Measurements from ENCODE around the gene LINGO3.

Gene LINGO3

DNA sequence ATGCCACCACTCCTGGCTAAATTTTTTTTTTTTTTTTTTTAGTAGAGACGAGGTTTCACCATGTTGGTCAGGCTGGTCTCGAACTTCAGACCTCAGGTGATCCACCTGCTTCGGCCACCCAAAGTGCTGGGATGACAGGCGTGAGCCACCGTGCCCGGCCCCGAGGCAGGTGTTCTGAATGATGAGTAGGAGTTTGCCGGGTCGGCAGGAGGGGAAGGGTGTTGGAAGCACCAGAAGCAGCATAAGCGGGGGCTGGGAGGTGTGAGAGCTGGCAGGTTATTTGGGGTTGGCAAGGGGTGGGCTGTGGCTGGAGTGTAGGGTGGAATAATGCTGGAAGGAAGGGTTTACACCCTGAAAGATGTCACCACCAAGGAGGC lies 22.3 kb upstream of the LINGO3 start:
- no peaks in the 10 kb centered on the region for H3K27me3 ChIP-seq (ENCODE audit: insufficient read depth, insufficient read length)
- H3K36me3 ChIP-seq (ENCODE audit: insufficient read depth, insufficient read length, low read length), result peaks cover 36% of the 10 kb centered on the region
- DNase-seq (ENCODE audit: low read depth, low spot score), result no peak
- peaks cover 26% of the 10 kb centered on the region for H3K4me1 ChIP-seq (ENCODE audit: insufficient read depth, insufficient read length)
- TF ChIP-seq YY1 (IDR thresholded peaks at IDR 0.05; ENCODE audit: insufficient read depth, insufficient read length) (no peak), SUZ12 (IDR thresholded peaks at IDR 0.05; ENCODE audit: extremely low read depth, insufficient read depth, insufficient read length) (no peak), ZNF274 (IDR thresholded peaks at IDR 0.05; ENCODE audit: low read depth, low read length) (no peak)
- no peak overlapping the region for H3K9ac ChIP-seq (ENCODE audit: insufficient read length, low read depth)
- H3K4me3 ChIP-seq (ENCODE audit: insufficient read length, low read depth), result no peak overlapping the region
- H3K9me3 ChIP-seq (ENCODE audit: insufficient read depth, low read length), result peaks cover 10% of the 10 kb centered on the region; the same call in 1 of the 2 replicates

DNA sequence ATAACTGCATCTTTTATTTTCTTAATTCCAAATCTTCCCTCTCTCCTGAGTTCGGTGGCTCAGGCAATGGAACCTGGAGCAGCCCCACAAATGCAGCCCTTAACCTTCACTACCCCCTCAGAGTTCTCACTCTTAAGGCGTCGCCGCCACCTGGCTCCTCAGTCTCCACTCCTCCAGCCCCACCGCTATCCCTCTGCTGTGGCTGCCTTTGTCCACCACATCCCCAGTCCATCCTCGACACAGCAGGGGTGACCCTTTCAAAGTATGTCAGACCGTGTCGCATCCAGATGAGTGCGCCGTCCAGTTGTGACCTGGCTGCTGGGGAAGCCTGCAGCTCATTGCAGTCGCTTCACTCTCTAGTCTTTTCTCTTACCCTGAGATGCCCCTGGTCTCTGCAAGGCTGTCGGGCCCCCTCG lies 21.6 kb upstream of the LINGO3 start:
- H3K9ac ChIP-seq (ENCODE audit: insufficient read length, low read depth), result peak overlapping the region; percentile 100
- H3K4me3 ChIP-seq (ENCODE audit: insufficient read length, low read depth), result peak overlapping the region; percentile 99
- H3K36me3 ChIP-seq (ENCODE audit: insufficient read depth, insufficient read length, low read length), result peaks cover 39% of the 10 kb centered on the region
- peaks cover 2% of the 10 kb centered on the region; the same call in 1 of the 2 replicates for H3K9me3 ChIP-seq (ENCODE audit: insufficient read depth, low read length)
- TF ChIP-seq SUZ12 (IDR thresholded peaks at IDR 0.05; ENCODE audit: extremely low read depth, insufficient read depth, insufficient read length), result no peak
- TF ChIP-seq YY1 (IDR thresholded peaks at IDR 0.05; ENCODE audit: insufficient read depth, insufficient read length), result no peak
- TF ChIP-seq ZNF274 (IDR thresholded peaks at IDR 0.05; ENCODE audit: low read depth, low read length), result no peak
- H3K27me3 ChIP-seq (ENCODE audit: insufficient read depth, insufficient read length), result no peaks in the 10 kb centered on the region
- peaks cover 26% of the 10 kb centered on the region for H3K4me1 ChIP-seq (ENCODE audit: insufficient read depth, insufficient read length)
- no peak for DNase-seq (ENCODE audit: low read depth, low spot score)

DNA sequence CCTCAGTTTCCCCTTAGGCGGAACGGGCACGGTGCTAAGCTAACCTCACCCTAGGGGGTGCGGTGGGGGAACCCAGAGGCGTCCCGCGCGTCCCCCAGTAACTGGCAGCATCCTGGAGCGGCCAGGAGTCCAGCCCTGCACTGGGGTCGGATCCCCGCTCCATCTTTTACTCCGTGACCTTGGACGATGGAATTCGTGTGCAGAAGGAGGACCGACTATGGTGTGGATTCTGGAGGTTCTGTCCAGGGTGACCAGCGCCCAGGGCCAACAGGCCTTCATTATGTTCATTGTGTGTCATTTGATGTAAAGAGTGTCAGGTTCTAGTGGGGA lies 21.2 kb upstream of the LINGO3 start:
- H3K36me3 ChIP-seq (ENCODE audit: insufficient read depth, insufficient read length, low read length), result peaks cover 39% of the 10 kb centered on the region
- H3K9ac ChIP-seq (ENCODE audit: insufficient read length, low read depth), result peak overlapping the region; percentile 100
- H3K4me1 ChIP-seq (ENCODE audit: insufficient read depth, insufficient read length), result peaks cover 26% of the 10 kb centered on the region
- H3K9me3 ChIP-seq (ENCODE audit: insufficient read depth, low read length), result no peaks in the 10 kb centered on the region
- DNase-seq (ENCODE audit: low read depth, low spot score), result no peak
- H3K4me3 ChIP-seq (ENCODE audit: insufficient read length, low read depth), result peak overlapping the region; percentile 99
- no peak for TF ChIP-seq ZNF274 (IDR thresholded peaks at IDR 0.05; ENCODE audit: low read depth, low read length)
- no peak for TF ChIP-seq YY1 (IDR thresholded peaks at IDR 0.05; ENCODE audit: insufficient read depth, insufficient read length)
- no peak for TF ChIP-seq SUZ12 (IDR thresholded peaks at IDR 0.05; ENCODE audit: extremely low read depth, insufficient read depth, insufficient read length)
- no peaks in the 10 kb centered on the region for H3K27me3 ChIP-seq (ENCODE audit: insufficient read depth, insufficient read length)

DNA sequence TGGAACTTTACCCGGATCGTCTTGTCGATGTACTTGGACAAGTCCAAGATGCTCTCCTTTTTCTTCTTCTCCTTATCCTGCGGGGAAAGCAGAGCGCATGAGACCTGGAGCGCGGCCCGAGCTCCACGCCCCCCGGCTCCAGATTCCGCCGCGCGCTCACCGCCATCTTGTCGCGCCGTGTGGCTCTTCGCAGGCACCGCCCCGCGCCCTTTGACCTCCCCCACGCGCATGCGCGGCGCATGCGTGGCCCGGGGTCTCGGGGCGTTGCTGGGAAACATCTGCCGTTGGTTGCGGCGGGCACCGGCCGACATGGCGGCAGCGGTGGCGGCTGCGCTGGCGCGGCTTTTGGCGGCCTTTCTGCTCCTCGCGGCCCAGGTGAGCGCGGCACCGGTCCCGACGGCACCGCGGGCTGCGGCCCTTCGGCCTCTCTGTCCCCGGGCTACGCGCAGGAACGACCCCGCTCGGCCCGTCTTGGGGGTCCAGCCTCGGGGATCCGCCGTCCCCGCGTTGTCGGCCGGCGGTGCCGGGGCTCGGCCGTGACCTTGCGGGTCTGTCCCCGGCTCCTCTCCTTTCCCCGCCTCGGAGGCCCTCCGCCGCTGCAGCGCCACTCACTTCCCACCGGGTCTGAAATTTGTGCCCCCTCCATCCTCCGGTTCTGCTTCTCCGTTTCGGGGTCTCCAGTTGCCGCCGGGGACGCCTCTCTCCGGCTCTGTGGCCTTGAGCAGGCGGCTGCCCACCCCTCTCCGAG lies 20.6 kb upstream of the LINGO3 start, which contains the start of the genes LSM7 and SPPL2B:
TSS of gene LSM7 (minus strand) at position 186 of the 748 bp plus-strand sequence. CDS start at position 166, 20 bp downstream.
TSS of gene SPPL2B (plus strand) at position 284 of the 748 bp plus-strand sequence. CDS start at position 310, 26 bp downstream.
- Histone ChIP-seq H3K9ac (ENCODE audit: insufficient read length, low read depth) (peak within 1 kb of the TSS; percentile 100), H3K9me3 (ENCODE audit: insufficient read depth, low read length) (no peaks in the 10 kb centered on the region), H3K4me1 (ENCODE audit: insufficient read depth, insufficient read length) (peaks cover 24% of the 10 kb centered on the region), H3K27me3 (ENCODE audit: insufficient read depth, insufficient read length) (no peaks in the 10 kb centered on the region), H3K4me3 (ENCODE audit: insufficient read length, low read depth) (peak within 1 kb of the TSS; percentile 99), H3K36me3 (ENCODE audit: insufficient read depth, insufficient read length, low read length) (peaks cover 40% of the 10 kb centered on the region)
- TF ChIP-seq YY1 (IDR thresholded peaks at IDR 0.05; ENCODE audit: insufficient read depth, insufficient read length) (peak; percentile 84), SUZ12 (IDR thresholded peaks at IDR 0.05; ENCODE audit: extremely low read depth, insufficient read depth, insufficient read length) (no peak)
- DNase-seq (ENCODE audit: low read depth, low spot score), result peak; percentile 79

DNA sequence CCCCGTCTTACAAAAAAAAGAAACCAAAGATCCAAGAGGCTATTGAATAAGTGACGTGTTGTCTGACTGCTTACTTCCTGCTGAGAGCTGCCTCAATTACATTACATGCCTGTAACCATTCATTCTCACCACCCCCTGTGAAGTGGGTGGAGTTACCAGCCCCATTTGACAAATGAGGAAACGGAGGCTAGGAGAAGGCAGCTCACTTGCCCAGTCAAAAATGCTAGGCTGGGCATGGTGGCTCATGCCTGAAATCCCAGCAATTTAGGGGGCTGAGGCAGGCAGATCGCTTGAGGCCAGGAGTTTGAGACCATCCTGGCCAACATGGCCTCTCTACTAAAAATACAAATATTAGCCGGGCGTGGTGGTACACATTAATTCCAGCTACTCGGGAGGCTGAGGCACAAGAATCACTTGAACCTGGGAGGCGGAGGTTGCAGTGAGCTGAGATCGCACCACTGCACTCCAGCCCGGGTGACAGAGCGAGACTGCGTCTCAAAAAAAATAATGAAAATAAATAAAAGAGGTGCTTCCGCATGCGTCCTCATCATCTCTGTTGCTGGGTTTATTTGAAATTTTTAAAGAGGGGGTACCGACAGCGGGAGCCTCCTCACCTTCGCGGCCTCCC lies 19.9 kb upstream of the LINGO3 start:
- Histone ChIP-seq H3K36me3 (ENCODE audit: insufficient read depth, insufficient read length, low read length) (peaks cover 45% of the 10 kb centered on the region), H3K9ac (ENCODE audit: insufficient read length, low read depth) (peak overlapping the region; percentile 100), H3K9me3 (ENCODE audit: insufficient read depth, low read length) (no peaks in the 10 kb centered on the region), H3K4me3 (ENCODE audit: insufficient read length, low read depth) (peak overlapping the region; percentile 99), H3K4me1 (ENCODE audit: insufficient read depth, insufficient read length) (peaks cover 24% of the 10 kb centered on the region), H3K27me3 (ENCODE audit: insufficient read depth, insufficient read length) (no peaks in the 10 kb centered on the region)
- peak; percentile 68 for DNase-seq (ENCODE audit: low read depth, low spot score)
- TF ChIP-seq YY1 (IDR thresholded peaks at IDR 0.05; ENCODE audit: insufficient read depth, insufficient read length) (no peak), ZNF274 (IDR thresholded peaks at IDR 0.05; ENCODE audit: low read depth, low read length) (no peak), SUZ12 (IDR thresholded peaks at IDR 0.05; ENCODE audit: extremely low read depth, insufficient read depth, insufficient read length) (no peak)

DNA sequence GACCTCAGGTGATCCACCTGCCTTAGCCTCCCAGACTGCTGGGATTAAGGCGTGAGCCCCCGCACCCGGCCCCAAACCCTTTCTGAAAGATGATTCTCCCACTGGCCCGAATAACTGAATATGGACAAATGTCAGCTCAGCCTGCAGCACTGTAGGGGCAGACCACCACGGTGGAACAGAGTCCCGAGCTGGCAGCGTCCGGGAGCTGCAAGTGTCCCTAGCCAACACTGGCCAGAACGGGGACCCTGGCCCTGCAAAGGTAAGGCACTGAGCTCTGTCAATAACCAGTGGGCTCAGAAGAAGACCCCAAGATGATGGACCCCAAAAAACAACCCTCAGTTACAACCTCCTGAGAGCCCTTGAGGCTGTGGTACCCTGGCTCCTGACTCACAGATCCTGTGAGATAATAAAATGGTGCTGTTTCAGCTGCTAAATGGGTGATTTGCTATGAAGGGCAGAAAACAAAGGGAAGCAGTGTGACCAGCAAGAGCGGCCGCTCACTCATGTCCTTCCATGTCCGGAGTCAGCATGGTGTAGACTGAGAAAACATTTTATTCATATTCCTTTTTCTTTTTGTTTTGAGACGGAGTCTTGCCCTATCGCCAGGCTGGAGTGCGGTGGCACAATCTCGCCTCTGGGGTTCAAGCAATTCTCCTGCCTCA lies 18.9 kb upstream of the LINGO3 start:
- no peak for TF ChIP-seq ZNF274 (IDR thresholded peaks at IDR 0.05; ENCODE audit: low read depth, low read length)
- no peak for TF ChIP-seq SUZ12 (IDR thresholded peaks at IDR 0.05; ENCODE audit: extremely low read depth, insufficient read depth, insufficient read length)
- no peak for TF ChIP-seq YY1 (IDR thresholded peaks at IDR 0.05; ENCODE audit: insufficient read depth, insufficient read length)
- no peaks in the 10 kb centered on the region for H3K9me3 ChIP-seq (ENCODE audit: insufficient read depth, low read length)
- DNase-seq (ENCODE audit: low read depth, low spot score), result no peak
- peaks cover 20% of the 10 kb centered on the region for H3K4me1 ChIP-seq (ENCODE audit: insufficient read depth, insufficient read length)
- H3K27me3 ChIP-seq (ENCODE audit: insufficient read depth, insufficient read length), result no peaks in the 10 kb centered on the region
- peaks cover 54% of the 10 kb centered on the region for H3K36me3 ChIP-seq (ENCODE audit: insufficient read depth, insufficient read length, low read length)
- no peak overlapping the region for H3K9ac ChIP-seq (ENCODE audit: insufficient read length, low read depth)
- no peak overlapping the region for H3K4me3 ChIP-seq (ENCODE audit: insufficient read length, low read depth)

All from NT2/D1 (cell line).